ENCODE results near the gene DHPS.

DNA sequence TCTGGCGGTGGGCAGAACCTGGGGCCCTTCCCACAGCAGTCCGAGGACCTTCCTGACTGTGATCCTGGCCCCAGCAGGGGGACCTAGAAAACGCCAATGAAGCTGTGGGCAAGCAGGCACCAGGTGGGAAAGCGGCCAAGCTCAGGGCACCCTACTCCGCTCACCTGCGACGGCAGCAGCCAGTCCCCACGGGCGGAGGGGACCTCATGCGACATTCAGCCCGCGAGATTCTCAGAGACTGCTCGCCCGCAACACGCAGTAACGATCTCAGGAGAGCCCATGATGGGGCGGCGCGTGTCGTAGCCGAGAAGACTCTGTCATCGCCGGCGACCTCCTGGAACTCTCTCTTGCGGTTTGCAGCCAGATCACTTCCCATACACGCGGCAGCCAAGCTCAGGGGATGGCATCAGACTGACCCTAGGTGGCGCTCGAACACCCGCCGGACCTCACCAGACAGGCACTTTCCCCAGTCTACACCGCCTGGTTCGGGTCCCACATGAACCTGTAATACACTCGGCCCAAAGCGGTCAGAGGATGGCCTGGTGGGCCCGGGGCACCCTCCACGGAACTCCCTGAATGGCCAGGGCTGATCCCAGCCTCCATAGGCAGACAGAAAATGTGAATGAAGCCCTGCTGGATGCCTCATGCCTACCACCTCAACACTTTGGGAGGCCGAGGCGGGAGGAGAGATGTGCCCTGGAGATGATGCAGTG lies 41.6 kb downstream of the DHPS start:
- TF ChIP-seq, protein P1, sequence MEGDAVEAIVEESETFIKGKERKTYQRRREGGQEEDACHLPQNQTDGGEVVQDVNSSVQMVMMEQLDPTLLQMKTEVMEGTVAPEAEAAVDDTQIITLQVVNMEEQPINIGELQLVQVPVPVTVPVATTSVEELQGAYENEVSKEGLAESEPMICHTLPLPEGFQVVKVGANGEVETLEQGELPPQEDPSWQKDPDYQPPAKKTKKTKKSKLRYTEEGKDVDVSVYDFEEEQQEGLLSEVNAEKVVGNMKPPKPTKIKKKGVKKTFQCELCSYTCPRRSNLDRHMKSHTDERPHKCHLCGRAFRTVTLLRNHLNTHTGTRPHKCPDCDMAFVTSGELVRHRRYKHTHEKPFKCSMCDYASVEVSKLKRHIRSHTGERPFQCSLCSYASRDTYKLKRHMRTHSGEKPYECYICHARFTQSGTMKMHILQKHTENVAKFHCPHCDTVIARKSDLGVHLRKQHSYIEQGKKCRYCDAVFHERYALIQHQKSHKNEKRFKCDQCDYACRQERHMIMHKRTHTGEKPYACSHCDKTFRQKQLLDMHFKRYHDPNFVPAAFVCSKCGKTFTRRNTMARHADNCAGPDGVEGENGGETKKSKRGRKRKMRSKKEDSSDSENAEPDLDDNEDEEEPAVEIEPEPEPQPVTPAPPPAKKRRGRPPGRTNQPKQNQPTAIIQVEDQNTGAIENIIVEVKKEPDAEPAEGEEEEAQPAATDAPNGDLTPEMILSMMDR (IDR thresholded peaks at IDR 0.05), result peak; percentile 51 to 77 (median 75)
- TF ChIP-seq POLR2A (IDR thresholded peaks at IDR 0.05), result no peak
